IMR-90 (cell line): ENCODE data around the gene SFXN3. TPM values are rescaled to one million over a fixed set of nuclear protein-coding genes. Genes with fewer than 3 reads are reported as not detected.

Source experiments
- ATAC-seq: fragments of 200-7000 bp; cut with Tn5 transposase; 2 replicates; pipeline ENCODE4 v1.9.1; 2020; ENCODE audit warnings: low read depth, mild to moderate bottlenecking, moderate library complexity
- BruUV-seq: library from RNA; stranded (reverse); fragments of 400-500 nt; replicated peaks from 2 replicates; lab custom pipeline; 2021; lab: Mats Ljungman, UMichigan
- CTCF ChIA-PET: fragments of 300-600 bp; formaldehyde crosslinking; extraction: SDS; loops from one replicate; lab custom pipeline; 2021; ENCODE audit warnings: antibody characterized with exemption; lab: Yijun Ruan, JAX
- POLR2A ChIA-PET: fragments of 300-600 bp; sonication (Branson Sonifier 250); formaldehyde crosslinking; loops from one replicate; lab custom pipeline; 2022; ENCODE audit warnings: antibody characterized with exemption; ENCODE audit not compliant: unreplicated experiment; lab: Charles Lee
- DNase-seq: peaks from one replicate; pipeline ENCODE4 v3.0.0; 2013
- H2AFZ ChIP-seq: replicated peaks from 2 replicates; pipeline ENCODE3; 2013; ENCODE audit warnings: low read length, mild to moderate bottlenecking; ENCODE audit not compliant: poor library complexity
- H2AK5ac ChIP-seq: 2 replicates; pipeline ENCODE4 v1.6.1; 2013; ENCODE audit warnings: low read depth, low read length, inconsistent platforms
- H2AK9ac ChIP-seq: replicated peaks from 2 replicates; pipeline ENCODE3; 2013; ENCODE audit warnings: mild to moderate bottlenecking, low read depth, low read length, moderate library complexity; ENCODE audit not compliant: poor library complexity
- H2BK120ac ChIP-seq: 2 replicates; pipeline ENCODE4 v1.6.1; 2013; ENCODE audit warnings: low read depth, low read length, inconsistent platforms
- H2BK15ac ChIP-seq: 3 replicates; pipeline ENCODE4 v1.6.1; 2013; ENCODE audit warnings: low read depth, low read length, inconsistent platforms
- H2BK20ac ChIP-seq: 2 replicates; pipeline ENCODE4 v1.6.1; 2013; ENCODE audit warnings: low read depth, mild to moderate bottlenecking, inconsistent platforms, low read length, moderate library complexity
- H2BK5ac ChIP-seq: 2 replicates; pipeline ENCODE4 v1.6.1; 2013; ENCODE audit warnings: mild to moderate bottlenecking, low read depth, low read length, inconsistent platforms; ENCODE audit not compliant: poor library complexity, severe bottlenecking
- H3K14ac ChIP-seq: replicated peaks from 2 replicates; pipeline ENCODE4 v1.6.1; 2013; ENCODE audit warnings: low read depth, low read length, inconsistent platforms
- H3K18ac ChIP-seq: 2 replicates; pipeline ENCODE4 v1.6.1; 2013; ENCODE audit warnings: low read depth, low read length, control low read depth
- H3K23ac ChIP-seq: 2 replicates; pipeline ENCODE4 v1.6.1; 2013; ENCODE audit warnings: low read depth, low read length, inconsistent platforms
- H3K27ac ChIP-seq: 2 replicates; pipeline ENCODE4 v1.5.1; 2013; ENCODE audit warnings: mild to moderate bottlenecking, control low read depth, low read length; ENCODE audit not compliant: insufficient read depth
- H3K27me3 ChIP-seq: 2 replicates; pipeline ENCODE4 v1.6.1; 2013; ENCODE audit warnings: low read length; ENCODE audit not compliant: control insufficient read depth, insufficient read depth
- H3K36me3 ChIP-seq: 2 replicates; pipeline ENCODE4 v1.6.1; 2013; ENCODE audit warnings: low read length, mixed read lengths; ENCODE audit not compliant: control insufficient read depth, insufficient read depth
- H3K4ac ChIP-seq: 2 replicates; pipeline ENCODE4 v1.6.1; 2013; ENCODE audit warnings: low read depth, low read length, inconsistent platforms
- H3K4me1 ChIP-seq: 2 replicates; pipeline ENCODE4 v1.6.1; 2013; ENCODE audit warnings: low read length, mixed read lengths; ENCODE audit not compliant: control insufficient read depth, insufficient read depth
- H3K4me2 ChIP-seq: 2 replicates; pipeline ENCODE4 v1.6.1; 2013; ENCODE audit warnings: low read depth, mild to moderate bottlenecking, control low read depth, low read length, moderate library complexity
- H3K4me3 ChIP-seq: 2 replicates; pipeline ENCODE4 v1.5.1; 2013; ENCODE audit warnings: low read depth, mild to moderate bottlenecking, control low read depth, low read length, moderate library complexity; ENCODE audit not compliant: insufficient read depth
- H3K56ac ChIP-seq: 2 replicates; pipeline ENCODE4 v1.6.1; 2013; ENCODE audit warnings: low read length, inconsistent platforms; ENCODE audit not compliant: insufficient read depth; ENCODE audit errors: extremely low read depth
- H3K79me1 ChIP-seq, 2 experiments: 2 replicates each; pipeline ENCODE4 v1.6.1; 2013; ENCODE audit warnings: low read length in 2 of 2, inconsistent platforms in 1 of 2, low read depth in 1 of 2
- H3K9ac ChIP-seq: 2 replicates; pipeline ENCODE4 v1.6.1; 2013; ENCODE audit warnings: low read depth, low read length, control low read depth
- H3K9me1 ChIP-seq: 2 replicates; pipeline ENCODE4 v1.6.1; 2013; ENCODE audit warnings: low read length, inconsistent platforms; ENCODE audit not compliant: insufficient read depth
- H3K9me3 ChIP-seq: 2 replicates; pipeline ENCODE4 v1.6.1; 2013; ENCODE audit warnings: low read length; ENCODE audit not compliant: control insufficient read depth, insufficient read depth
- H4K20me1 ChIP-seq: 2 replicates; pipeline ENCODE4 v1.6.1; 2013; ENCODE audit warnings: low read length, inconsistent platforms; ENCODE audit not compliant: insufficient read depth
- H4K5ac ChIP-seq: 2 replicates; pipeline ENCODE4 v1.6.1; 2013; ENCODE audit warnings: mild to moderate bottlenecking, low read depth, low read length, control low read depth
- H4K8ac ChIP-seq, 2 experiments: 2 replicates each; pipeline ENCODE4 v1.6.1; 2013; ENCODE audit warnings: low read depth in 2 of 2, low read length in 2 of 2, control low read depth in 1 of 2, inconsistent platforms in 1 of 2
- H4K91ac ChIP-seq: 2 replicates; pipeline ENCODE4 v1.6.1; 2013; ENCODE audit warnings: low read depth, low read length, inconsistent platforms; ENCODE audit not compliant: insufficient read depth
- BHLHE40 ChIP-seq: fragments of 150-350 bp; IDR thresholded peaks from 2 replicates; pipeline ENCODE4 v1.6.1; 2016; ENCODE audit warnings: mild to moderate bottlenecking, low read depth, low read length
- CEBPB ChIP-seq: IDR thresholded peaks from 2 replicates; pipeline ENCODE4 v1.6.1; 2012; ENCODE audit warnings: low read depth, low read length, improper control_type of control experiment
- CHD1 ChIP-seq: IDR thresholded peaks from 2 replicates; pipeline ENCODE4 v1.6.1; 2012; ENCODE audit warnings: low read depth, low read length, improper control_type of control experiment
- CTCF ChIP-seq: conservative IDR thresholded peaks from 2 replicates; pipeline ENCODE4 v1.5.1; 2012; ENCODE audit warnings: mild to moderate bottlenecking, low read depth, low read length, improper control_type of control experiment
- ELK1 ChIP-seq: fragments of 150-350 bp; IDR thresholded peaks from 2 replicates; pipeline ENCODE4 v1.6.1; 2016; ENCODE audit warnings: low read depth, mild to moderate bottlenecking, low read length, moderate library complexity, borderline replicate concordance
- FOS ChIP-seq: fragments of 150-350 bp; IDR thresholded peaks from 2 replicates; pipeline ENCODE4 v1.6.1; 2016; ENCODE audit warnings: low read depth, low read length
- MAFK ChIP-seq: IDR thresholded peaks from 2 replicates; pipeline ENCODE4 v1.6.1; 2012; ENCODE audit warnings: low read depth, low read length, improper control_type of control experiment
- MAZ ChIP-seq: IDR thresholded peaks from 2 replicates; pipeline ENCODE4 v1.6.1; 2012; ENCODE audit warnings: low read depth, mild to moderate bottlenecking, low read length, improper control_type of control experiment, moderate library complexity, borderline replicate concordance
- MXI1 ChIP-seq: IDR thresholded peaks from 2 replicates; pipeline ENCODE4 v1.6.1; 2012; ENCODE audit warnings: low read depth, mild to moderate bottlenecking, low read length, moderate library complexity, borderline replicate concordance
- NFE2L2 ChIP-seq: fragments of 150-350 bp; IDR thresholded peaks from 2 replicates; pipeline ENCODE4 v1.6.1; 2016; ENCODE audit warnings: low read depth, mild to moderate bottlenecking, low read length
- POLR2A ChIP-seq: IDR thresholded peaks from 2 replicates; pipeline ENCODE4 v1.6.1; 2012; ENCODE audit warnings: mild to moderate bottlenecking, low read depth, low read length
- RAD21 ChIP-seq: IDR thresholded peaks from 2 replicates; pipeline ENCODE4 v1.6.1; 2012; ENCODE audit warnings: low read length, improper control_type of control experiment
- RCOR1 ChIP-seq: IDR thresholded peaks from 2 replicates; pipeline ENCODE4 v1.6.1; 2012; ENCODE audit warnings: mild to moderate bottlenecking, low read length, improper control_type of control experiment; ENCODE audit not compliant: insufficient replicate concordance
- RFX5 ChIP-seq: IDR thresholded peaks from 2 replicates; pipeline ENCODE4 v1.8.0; 2012; ENCODE audit warnings: low read depth, mild to moderate bottlenecking, low read length, moderate library complexity
- SMC3 ChIP-seq: fragments of 150-350 bp; IDR thresholded peaks from 2 replicates; pipeline ENCODE4 v1.6.1; 2016; ENCODE audit warnings: low read depth, mild to moderate bottlenecking, antibody characterized with exemption, low read length, moderate library complexity
- USF2 ChIP-seq: fragments of 150-350 bp; IDR thresholded peaks from 2 replicates; pipeline ENCODE4 v1.6.1; 2017; ENCODE audit warnings: mild to moderate bottlenecking, antibody characterized with exemption, low read length, low read depth
- WGBS, 2 experiments: methylation state at CpG; one replicate each; pipeline versions ENCODE4 v1.1.5 to v1.1.7; 2013; ENCODE audit warnings: missing lambda C conversion rate in 2 of 2; ENCODE audit not compliant: insufficient read length in 1 of 2; ENCODE audit errors: extremely low coverage in 2 of 2; 5-methylcytosine and 5-hydroxymethylcytosine counted together
- dilution Hi-C: fragments of 300-500 bp; cut with HindIII; formaldehyde crosslinking; loops from one replicate; pipeline ENCODE4 v1.14.3; 2018; ENCODE audit warnings: low sequenced_read_pairs; ENCODE audit not compliant: unreplicated experiment
- in situ Hi-C: fragments of 300-500 bp; cut with MboI; formaldehyde crosslinking; loops from 3 replicates; pipeline ENCODE4 v1.14.3; 2019; ENCODE audit warnings: low sequenced_read_pairs, inconsistent platforms, mixed read lengths
- intact Hi-C: fragments of 100-400 bp; cut with micrococcal nuclease; formaldehyde crosslinking; loops from 2 replicates; pipeline ENCODE4 v1.10.0; 2022
- polyA plus RNA-seq, 3 experiments: library from polyadenylated mRNA; depleted of rRNA; stranded (reverse); fragments of >200 nt; gene quantifications; 2 replicates each; pipeline ENCODE4 v1.2.3, GENCODE V29; 2012; ENCODE audit warnings: low replicate concordance in 1 of 3
- total RNA-seq: library from RNA; depleted of rRNA; stranded (reverse); fragments of >200 nt; gene quantifications from 2 replicates; pipeline ENCODE4 v1.2.3, GENCODE V29; 2012

Gene SFXN3
- total and polyA plus RNA-seq, 2 of the 4 experiments (the other 2 are of a cell fraction) = 64.7 to 77.2 TPM

GRCh38 chr10:101003639-101004206 is 27.3 kb upstream of the SFXN3 start:
- H3K4ac ChIP-seq = no peak overlapping the region
- dilution Hi-C loops = no loop called here
- BruUV-seq = no TSS peak
- H3K9ac ChIP-seq = no peak overlapping the region
- no peak overlapping the region for H3K23ac ChIP-seq
- ATAC-seq (no peak), DNase-seq (no peak)
- H4K8ac ChIP-seq = no peak overlapping the region
- H3K14ac ChIP-seq = no peak overlapping the region
- H2BK120ac ChIP-seq = no peak overlapping the region
- ChIA-PET CTCF (interaction anchor here (1.5 to 3.2 kb wide), 2 partner anchors 8 to 11 kb away, joined by 4 to 10 read pairs; no protein-coding TSS in a partner anchor), POLR2A (no interaction called here)
- H3K9me1 ChIP-seq = peaks cover 13% of the 10 kb centered on the region
- no peak overlapping the region for H3K27ac ChIP-seq
- no peak overlapping the region for H3K56ac ChIP-seq
- H3K79me1 ChIP-seq = peaks cover 24 to 75% of the 10 kb centered on the region in 2 experiments
- 98% methylated on average over 8 of the region's 18 CpGs; no CpG with 5 or more reads in 1 of the 2 experiments for WGBS, 2 experiments
- intact Hi-C loops = no loop called here
- H2AK9ac ChIP-seq = peak overlapping the region; percentile 60
- no peak overlapping the region for H4K91ac ChIP-seq
- no peak overlapping the region for H3K4me2 ChIP-seq
- no peak overlapping the region for H2BK5ac ChIP-seq
- H4K20me1 ChIP-seq = peaks cover 70% of the 10 kb centered on the region
- no peaks in the 10 kb centered on the region for H3K9me3 ChIP-seq
- H3K36me3 ChIP-seq = peaks cover 47% of the 10 kb centered on the region
- no peak overlapping the region for H2BK15ac ChIP-seq
- no peak overlapping the region for H4K5ac ChIP-seq
- H2BK20ac ChIP-seq = no peak overlapping the region
- peaks cover 38% of the 10 kb centered on the region for H3K4me1 ChIP-seq
- in situ Hi-C loops = no loop called here
- no peak overlapping the region for H3K4me3 ChIP-seq
- H3K18ac ChIP-seq = no peak overlapping the region
- TF ChIP-seq ELK1 (no peak), FOS (no peak), POLR2A (no peak), CHD1 (no peak), MAZ (no peak), NFE2L2 (no peak), CEBPB (no peak), RFX5 (no peak), BHLHE40 (no peak), USF2 (no peak), CTCF (no peak), RCOR1 (no peak), SMC3 (no peak), RAD21 (no peak), MXI1 (no peak), MAFK (no peak)
- H3K27me3 ChIP-seq = no peaks in the 10 kb centered on the region
- H2AFZ ChIP-seq = no peak overlapping the region
- no peak overlapping the region for H2AK5ac ChIP-seq
